Neural progenitor cell (in vitro differentiated cells): ENCODE data around the gene ACLY.

ENCODE experiments used
- CTCF ChIP-seq: fragments of 200-600 bp; sonication (generic); IDR thresholded peaks from 2 replicates; pipeline ENCODE4 v1.5.1; 2017; ENCODE audit warnings: antibody characterized with exemption, mild to moderate bottlenecking
- EZH2 ChIP-seq: fragments of 200-600 bp; sonication (generic); IDR thresholded peaks from 2 replicates; pipeline ENCODE4 v1.6.1; 2017; ENCODE audit warnings: antibody characterized with exemption, mild to moderate bottlenecking, moderate library complexity
- EZH2phosphoT487 ChIP-seq: fragments of 200-600 bp; sonication (generic); IDR thresholded peaks from 2 replicates; pipeline ENCODE4 v1.6.1; 2017; ENCODE audit warnings: antibody characterized with exemption

DNA sequence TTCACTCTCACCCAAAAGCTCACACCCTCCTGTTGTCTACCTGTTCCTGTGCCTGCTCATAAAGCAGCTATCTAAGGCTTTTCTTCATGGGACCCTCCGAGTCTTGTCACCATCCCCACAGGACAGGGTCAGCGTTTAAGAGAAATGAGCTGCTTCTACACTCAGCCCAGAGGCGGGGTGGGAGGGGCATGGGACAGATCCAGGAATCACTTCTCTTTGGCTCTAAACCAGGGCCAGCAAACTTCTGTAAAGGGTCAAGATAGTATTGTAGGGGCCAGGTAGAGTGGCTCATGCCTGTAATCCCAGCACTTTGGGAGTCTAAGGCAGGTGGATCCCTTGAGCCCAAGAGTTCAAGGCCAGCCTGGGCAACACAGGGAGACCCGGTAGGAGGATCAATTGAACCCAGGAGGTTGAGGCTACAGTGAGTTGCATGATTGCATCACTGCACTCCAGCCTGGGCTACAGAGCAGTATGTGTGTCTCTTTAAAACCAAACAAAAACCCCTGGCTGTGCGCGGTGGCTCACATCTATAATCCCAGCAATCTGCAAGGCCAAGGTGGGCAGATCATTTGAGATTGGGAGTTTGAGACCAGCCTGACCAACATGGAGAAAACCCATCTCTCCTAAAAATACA, 30.3 kb downstream of the ACLY start:
- TF ChIP-seq CTCF (no peak), EZH2phosphoT487 (no peak), EZH2 (no peak)
